Liver (tissue), 9 donors: ENCODE data around the gene CMBL. TPM values are rescaled to one million over a fixed set of nuclear protein-coding genes. Genes with fewer than 3 reads are reported as not detected.
A peak's percentile ranks its signal among the peaks of the same experiment; 100 is the strongest.

ENCODE experiments used
- DNase-seq: peaks from one replicate; pipeline ENCODE4 v3.0.0-alpha.2; 2017; ENCODE audit warnings: low spot score
- H3K27ac ChIP-seq, 2 donors: one replicate each; pipeline ENCODE4 v1.7.0; 2013; ENCODE audit warnings: inconsistent platforms in 2 of 2, low read length in 2 of 2, control low read depth in 1 of 2, low read depth in 1 of 2, mild to moderate bottlenecking in 1 of 2
- H3K27me3 ChIP-seq, 4 donors: one replicate each; pipeline versions ENCODE4 v1.6.1 to v1.7.0; 2013; ENCODE audit warnings: low read length in 3 of 4, inconsistent platforms in 1 of 4, mild to moderate bottlenecking in 1 of 4, moderate library complexity in 1 of 4; ENCODE audit not compliant: control insufficient read depth in 4 of 4, insufficient read depth in 4 of 4
- H3K36me3 ChIP-seq, 4 donors: one replicate each; pipeline versions ENCODE4 v1.6.1 to v1.7.0; 2013; ENCODE audit warnings: low read length in 3 of 4, mild to moderate bottlenecking in 3 of 4, low read depth in 1 of 4, moderate library complexity in 1 of 4; ENCODE audit not compliant: control insufficient read depth in 4 of 4, insufficient read depth in 3 of 4
- H3K4me1 ChIP-seq, 4 donors: one replicate each; pipeline versions ENCODE4 v1.6.1 to v1.7.0; 2013; ENCODE audit warnings: low read length in 3 of 4, mild to moderate bottlenecking in 3 of 4, moderate library complexity in 1 of 4; ENCODE audit not compliant: control insufficient read depth in 4 of 4, insufficient read depth in 4 of 4
- H3K4me3 ChIP-seq, 3 donors: one replicate each; pipeline versions ENCODE4 v1.6.1 to v1.7.0; 2013; ENCODE audit warnings: low read length in 3 of 3, control low read depth in 1 of 3, low read depth in 1 of 3, mild to moderate bottlenecking in 1 of 3
- H3K9ac ChIP-seq, 2 donors: one replicate each; pipeline ENCODE4 v1.7.0; 2013; ENCODE audit warnings: low read length in 2 of 2, mild to moderate bottlenecking in 2 of 2, moderate library complexity in 2 of 2, control low read depth in 1 of 2, low read depth in 1 of 2
- H3K9me3 ChIP-seq, 4 donors: one replicate each; pipeline versions ENCODE4 v1.6.1 to v1.7.0; 2013; ENCODE audit warnings: low read length in 3 of 4; ENCODE audit not compliant: control insufficient read depth in 4 of 4
- ATF3 ChIP-seq: IDR thresholded peaks from 2 replicates; pipeline ENCODE4 v1.6.1; 2016; ENCODE audit warnings: antibody characterized with exemption
- FOXA1 ChIP-seq: IDR thresholded peaks from 2 replicates; pipeline ENCODE4 v1.6.1; 2016; ENCODE audit warnings: antibody characterized with exemption
- GABPA ChIP-seq, 2 donors: IDR thresholded peaks in 1 of 2; conservative IDR thresholded peaks in 1 of 2; 2 replicates each; pipeline ENCODE4 v1.6.1; 2016; ENCODE audit warnings: antibody characterized with exemption in 2 of 2, mild to moderate bottlenecking in 1 of 2, moderate library complexity in 1 of 2
- HNF4A ChIP-seq, 2 donors: conservative IDR thresholded peaks; 2 replicates each; pipeline ENCODE4 v1.6.1; 2016; ENCODE audit warnings: antibody characterized with exemption in 2 of 2, mild to moderate bottlenecking in 2 of 2
- JUND ChIP-seq, 2 donors: IDR thresholded peaks; 2 replicates each; pipeline ENCODE4 v1.6.1; 2016; ENCODE audit warnings: antibody characterized with exemption in 2 of 2
- NR2F2 ChIP-seq: IDR thresholded peaks from 2 replicates; pipeline ENCODE4 v1.6.1; 2016; ENCODE audit warnings: antibody characterized with exemption
- RAD21 ChIP-seq, 2 donors: IDR thresholded peaks; 2 replicates each; pipeline ENCODE4 v1.6.1; 2016; ENCODE audit warnings: antibody characterized with exemption in 2 of 2, mild to moderate bottlenecking in 2 of 2
- RXRA ChIP-seq, 2 donors: IDR thresholded peaks; 2 replicates each; pipeline ENCODE4 v1.6.1; 2017 to 2018; ENCODE audit warnings: antibody characterized with exemption in 2 of 2, mild to moderate bottlenecking in 1 of 2
- SP1 ChIP-seq: IDR thresholded peaks from 2 replicates; pipeline ENCODE4 v1.6.1; 2018; ENCODE audit warnings: antibody characterized with exemption, mild to moderate bottlenecking
- TAF1 ChIP-seq: conservative IDR thresholded peaks from 2 replicates; pipeline ENCODE4 v1.6.1; 2016; ENCODE audit warnings: antibody characterized with exemption, mild to moderate bottlenecking
- YY1 ChIP-seq: IDR thresholded peaks from 2 replicates; pipeline ENCODE4 v1.6.1; 2016; ENCODE audit warnings: antibody characterized with exemption, mild to moderate bottlenecking
- WGBS: extraction: QIAGEN DNeasy Blood & Tissue Kit; methylation state at CpG from one replicate; pipeline ENCODE4 v1.1.7; 2013; 5-methylcytosine and 5-hydroxymethylcytosine counted together
- polyA plus RNA-seq, 2 donors: library from polyadenylated mRNA; stranded (reverse) in 1 of 2; unstranded in 1 of 2; fragments of 200-250 nt in 1 of 2; fragments of >200 nt in 1 of 2; fragmentation: Nextera tagmentation in 1 of 2; extraction: Ambion mirVana in 1 of 2; gene quantifications; one replicate each; pipeline versions ENCODE4 v1.2.1 to v1.2.3, GENCODE V29; 2013 to 2015
- total RNA-seq, 2 donors: library from RNA; depleted of rRNA; stranded (reverse); fragments of >200 nt; gene quantifications; one replicate each; pipeline ENCODE4 v1.2.3, GENCODE V29; 2014
- TF ChIP-seq, protein P1 (sequence below): IDR thresholded peaks from 2 replicates; pipeline ENCODE4 v1.6.1; 2016; ENCODE audit warnings: antibody characterized with exemption, mild to moderate bottlenecking
- TF ChIP-seq, protein P2 (sequence below): IDR thresholded peaks from 2 replicates; pipeline ENCODE4 v1.6.1; 2016; ENCODE audit warnings: antibody characterized with exemption
- TF ChIP-seq, protein P3 (sequence below): IDR thresholded peaks from 2 replicates; pipeline ENCODE4 v1.6.1; 2016; ENCODE audit warnings: antibody characterized with exemption
- donor health status: healthy.
- donor health status: healthy.
- donor health status: healthy.
- donor health status: healthy.
- donor health status: healthy.

The CMBL gene
- total and polyA plus RNA-seq, 4 donors = 6.8 to 56.1 (median 41.7) TPM

DNA sequence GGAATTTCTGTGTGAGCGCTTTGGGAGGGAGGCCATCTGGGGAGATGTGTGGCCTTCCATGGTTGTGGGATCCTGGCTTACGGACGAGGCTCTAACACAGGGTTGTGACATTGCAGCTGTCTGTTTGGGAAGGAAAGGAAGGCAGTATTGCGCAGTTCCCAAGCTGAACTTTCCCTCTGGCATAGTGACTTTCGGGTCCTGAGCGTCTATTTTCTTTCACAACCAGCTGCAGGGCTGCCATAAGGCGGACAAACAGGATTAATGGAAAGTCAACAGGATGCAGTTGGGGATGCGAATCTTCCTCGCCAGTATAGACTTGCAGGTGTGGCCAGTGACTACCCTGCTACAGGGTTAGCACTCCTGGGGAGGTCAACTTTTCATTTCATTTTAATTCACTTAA lies 31.7 kb downstream of the CMBL start:
- DNase-seq = no peak
- H3K9me3 ChIP-seq = no peaks in the 10 kb centered on the region
- peak overlapping the region; percentile 21 to 22 for H3K27ac ChIP-seq
- no peak overlapping the region for H3K9ac ChIP-seq
- no peaks in the 10 kb centered on the region for H3K27me3 ChIP-seq
- H3K36me3 ChIP-seq = peaks cover 0 to 2% (median 0%) of the 10 kb centered on the region in 4 donors
- WGBS = 62% methylated on average over 9 of the region's 9 CpGs
- peaks cover 4 to 32% (median 23%) of the 10 kb centered on the region in 4 donors for H3K4me1 ChIP-seq
- no peak overlapping the region for H3K4me3 ChIP-seq
- peak in 1 of 2 donors; percentile 70 for TF ChIP-seq RXRA (IDR thresholded peaks at IDR 0.05)
- no peak for TF ChIP-seq ATF3
- no peak for TF ChIP-seq FOXA1
- TF ChIP-seq GABPA (IDR thresholded peaks at IDR 0.05 in 1 of 2, conservative IDR thresholded peaks at IDR 0.05 in 1 of 2) = no peak
- TF ChIP-seq, protein P1, sequence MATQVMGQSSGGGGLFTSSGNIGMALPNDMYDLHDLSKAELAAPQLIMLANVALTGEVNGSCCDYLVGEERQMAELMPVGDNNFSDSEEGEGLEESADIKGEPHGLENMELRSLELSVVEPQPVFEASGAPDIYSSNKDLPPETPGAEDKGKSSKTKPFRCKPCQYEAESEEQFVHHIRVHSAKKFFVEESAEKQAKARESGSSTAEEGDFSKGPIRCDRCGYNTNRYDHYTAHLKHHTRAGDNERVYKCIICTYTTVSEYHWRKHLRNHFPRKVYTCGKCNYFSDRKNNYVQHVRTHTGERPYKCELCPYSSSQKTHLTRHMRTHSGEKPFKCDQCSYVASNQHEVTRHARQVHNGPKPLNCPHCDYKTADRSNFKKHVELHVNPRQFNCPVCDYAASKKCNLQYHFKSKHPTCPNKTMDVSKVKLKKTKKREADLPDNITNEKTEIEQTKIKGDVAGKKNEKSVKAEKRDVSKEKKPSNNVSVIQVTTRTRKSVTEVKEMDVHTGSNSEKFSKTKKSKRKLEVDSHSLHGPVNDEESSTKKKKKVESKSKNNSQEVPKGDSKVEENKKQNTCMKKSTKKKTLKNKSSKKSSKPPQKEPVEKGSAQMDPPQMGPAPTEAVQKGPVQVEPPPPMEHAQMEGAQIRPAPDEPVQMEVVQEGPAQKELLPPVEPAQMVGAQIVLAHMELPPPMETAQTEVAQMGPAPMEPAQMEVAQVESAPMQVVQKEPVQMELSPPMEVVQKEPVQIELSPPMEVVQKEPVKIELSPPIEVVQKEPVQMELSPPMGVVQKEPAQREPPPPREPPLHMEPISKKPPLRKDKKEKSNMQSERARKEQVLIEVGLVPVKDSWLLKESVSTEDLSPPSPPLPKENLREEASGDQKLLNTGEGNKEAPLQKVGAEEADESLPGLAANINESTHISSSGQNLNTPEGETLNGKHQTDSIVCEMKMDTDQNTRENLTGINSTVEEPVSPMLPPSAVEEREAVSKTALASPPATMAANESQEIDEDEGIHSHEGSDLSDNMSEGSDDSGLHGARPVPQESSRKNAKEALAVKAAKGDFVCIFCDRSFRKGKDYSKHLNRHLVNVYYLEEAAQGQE = no peak
- peak in 1 of 2 donors; percentile 11 for TF ChIP-seq JUND (IDR thresholded peaks at IDR 0.05)
- TF ChIP-seq HNF4A (conservative IDR thresholded peaks at IDR 0.05) = peak in 1 of 2 donors; percentile 63
- TF ChIP-seq YY1 = peak; percentile 66
- TF ChIP-seq, protein P2, sequence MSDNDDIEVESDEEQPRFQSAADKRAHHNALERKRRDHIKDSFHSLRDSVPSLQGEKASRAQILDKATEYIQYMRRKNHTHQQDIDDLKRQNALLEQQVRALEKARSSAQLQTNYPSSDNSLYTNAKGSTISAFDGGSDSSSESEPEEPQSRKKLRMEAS = peak; percentile 20

DNA sequence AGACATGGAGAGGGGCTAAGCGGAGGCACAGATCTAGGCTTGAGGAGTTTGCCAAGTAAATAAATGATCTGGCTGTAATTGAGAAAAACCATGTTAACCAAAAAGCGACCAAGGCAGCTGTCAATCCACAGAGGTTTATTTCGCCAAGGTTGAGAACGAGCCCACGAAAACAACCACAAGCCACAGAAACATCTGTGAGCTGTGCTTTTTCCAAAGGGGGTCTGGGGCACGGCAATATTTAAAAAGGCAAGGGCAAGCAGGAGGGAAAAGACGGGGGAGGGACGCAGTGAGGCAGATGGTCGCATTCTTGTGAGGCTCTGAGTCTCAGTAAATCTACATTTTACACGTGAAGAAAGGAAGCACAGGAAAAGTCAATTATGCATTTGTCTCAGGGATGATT lies 32.2 kb downstream of the CMBL start:
- H3K27me3 ChIP-seq = no peaks in the 10 kb centered on the region
- H3K9me3 ChIP-seq = no peaks in the 10 kb centered on the region
- H3K4me1 ChIP-seq = peaks cover 4 to 32% (median 23%) of the 10 kb centered on the region in 4 donors
- no peak overlapping the region for H3K9ac ChIP-seq
- no peak overlapping the region for H3K4me3 ChIP-seq
- H3K27ac ChIP-seq = peak overlapping the region; percentile 13 to 21
- WGBS = 82% methylated on average over 10 of the region's 10 CpGs
- TF ChIP-seq SP1 = no peak
- no peak for TF ChIP-seq FOXA1
- no peak for TF ChIP-seq RAD21 (IDR thresholded peaks at IDR 0.05)
- no peak for TF ChIP-seq NR2F2
- no peak for TF ChIP-seq TAF1
- TF ChIP-seq YY1 = no peak
- TF ChIP-seq, protein P3, sequence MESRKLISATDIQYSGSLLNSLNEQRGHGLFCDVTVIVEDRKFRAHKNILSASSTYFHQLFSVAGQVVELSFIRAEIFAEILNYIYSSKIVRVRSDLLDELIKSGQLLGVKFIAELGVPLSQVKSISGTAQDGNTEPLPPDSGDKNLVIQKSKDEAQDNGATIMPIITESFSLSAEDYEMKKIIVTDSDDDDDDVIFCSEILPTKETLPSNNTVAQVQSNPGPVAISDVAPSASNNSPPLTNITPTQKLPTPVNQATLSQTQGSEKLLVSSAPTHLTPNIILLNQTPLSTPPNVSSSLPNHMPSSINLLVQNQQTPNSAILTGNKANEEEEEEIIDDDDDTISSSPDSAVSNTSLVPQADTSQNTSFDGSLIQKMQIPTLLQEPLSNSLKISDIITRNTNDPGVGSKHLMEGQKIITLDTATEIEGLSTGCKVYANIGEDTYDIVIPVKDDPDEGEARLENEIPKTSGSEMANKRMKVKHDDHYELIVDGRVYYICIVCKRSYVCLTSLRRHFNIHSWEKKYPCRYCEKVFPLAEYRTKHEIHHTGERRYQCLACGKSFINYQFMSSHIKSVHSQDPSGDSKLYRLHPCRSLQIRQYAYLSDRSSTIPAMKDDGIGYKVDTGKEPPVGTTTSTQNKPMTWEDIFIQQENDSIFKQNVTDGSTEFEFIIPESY = no peak
- H3K36me3 ChIP-seq = peaks cover 0 to 2% (median 0%) of the 10 kb centered on the region in 4 donors
- no peak for DNase-seq
